Body of pancreas (tissue), 4 donors: ENCODE data around the gene MYH15. TPM values are rescaled to one million over a fixed set of nuclear protein-coding genes. Genes with fewer than 3 reads are reported as not detected.

ENCODE experiments used
- ATAC-seq: fragments of 150-250 bp; one replicate; pipeline ENCODE4 v1.9.1; 2016
- DNase-seq, 4 donors: peaks; one replicate each; pipeline ENCODE4 v3.0.0-alpha.2; 2019
- H3K27ac ChIP-seq, 4 donors: fragments of 200-600 bp; sonication (generic); 1 replicate in 3 of 4; 2 replicates in 1 of 4; pipeline versions ENCODE4 v1.5.1 to v1.6.1; 2016 to 2019; ENCODE audit warnings: mild to moderate bottlenecking in 1 of 4, mixed read lengths in 1 of 4, moderate library complexity in 1 of 4
- H3K27me3 ChIP-seq, 2 donors: fragments of 200-600 bp; sonication (generic); one replicate each; pipeline ENCODE4 v1.6.0; 2016; ENCODE audit warnings: mild to moderate bottlenecking in 1 of 2
- H3K36me3 ChIP-seq, 2 donors: fragments of 200-600 bp; sonication (generic); replicated peaks in 1 of 2; 2 replicates each; pipeline ENCODE4 v1.5.1; 2016; ENCODE audit warnings: low read depth in 2 of 2; ENCODE audit not compliant: insufficient read depth in 1 of 2
- H3K4me1 ChIP-seq: fragments of 200-600 bp; sonication (generic); one replicate; pipeline ENCODE4 v1.6.0; 2016
- H3K4me3 ChIP-seq, 2 donors: fragments of 200-600 bp; sonication (generic); 1 replicate in 1 of 2; 2 replicates in 1 of 2; pipeline ENCODE4 v1.5.1; 2016 to 2019
- H3K9me3 ChIP-seq, 3 donors: fragments of 200-600 bp; sonication (generic); 1 replicate in 2 of 3; 2 replicates in 1 of 3; pipeline ENCODE4 v1.5.1; 2016
- CTCF ChIP-seq, 7 experiments: fragments of 450-650 bp in 4 of 7; fragments of 200-600 bp in 3 of 7; sonication (generic) in 3 of 7; IDR thresholded peaks; one replicate each; pipeline ENCODE4 v1.5.1; 2016 to 2019; ENCODE audit warnings: antibody characterized with exemption in 7 of 7
- POLR2A ChIP-seq, 3 donors: fragments of 450-650 bp; IDR thresholded peaks; one replicate each; pipeline ENCODE4 v1.6.1; 2016; ENCODE audit warnings: antibody characterized with exemption in 3 of 3, mild to moderate bottlenecking in 2 of 3
- WGBS, 2 donors: methylation state at CpG; one replicate each; pipeline ENCODE4 v1.1.5; 2017; 5-methylcytosine and 5-hydroxymethylcytosine counted together
- intact Hi-C: fragments of 100-400 bp; cut with DNase I; formaldehyde crosslinking; loops from one replicate; pipeline ENCODE4 v1.15.1; 2023
- total RNA-seq, 2 donors: library from RNA; depleted of rRNA; stranded (reverse); fragments of >200 nt; gene quantifications; one replicate each; pipeline ENCODE4 v1.1.0, GENCODE V29; 2016

MYH15 gene
- total RNA-seq, 2 donors from 2014 or later: not detected

GRCh38 chr3:108512671-108513070, 2.3 kb upstream of the MYH15 start:
- H3K36me3 ChIP-seq: no peaks in the 10 kb centered on the region
- H3K27me3 ChIP-seq: no peaks in the 10 kb centered on the region
- H3K9me3 ChIP-seq: no peaks in the 10 kb centered on the region
- WGBS, 2 donors: 51 to 57% methylated on average over 2 of the region's 2 CpGs
- intact Hi-C loops: no loop called here
- H3K27ac ChIP-seq: no peak overlapping the region
- no peaks in the 10 kb centered on the region for H3K4me1 ChIP-seq
- H3K4me3 ChIP-seq: no peak overlapping the region
- ATAC-seq: no peak
- TF ChIP-seq POLR2A (IDR thresholded peaks at IDR 0.05) (no peak), CTCF (IDR thresholded peaks at IDR 0.05) (no peak)
- no peak for DNase-seq

- TF ChIP-seq CTCF (IDR thresholded peaks at IDR 0.05) (no peak), POLR2A (IDR thresholded peaks at IDR 0.05) (no peak)
- DNase-seq (no peak), ATAC-seq (no peak)
- no peak overlapping the region for H3K4me3 ChIP-seq
- H3K27me3 ChIP-seq: no peaks in the 10 kb centered on the region
- intact Hi-C loops: no loop called here
- no peaks in the 10 kb centered on the region for H3K4me1 ChIP-seq
- H3K9me3 ChIP-seq: no peaks in the 10 kb centered on the region
- H3K27ac ChIP-seq: no peak overlapping the region
- no peaks in the 10 kb centered on the region for H3K36me3 ChIP-seq
Measured at GRCh38 chr3:108511490-108511889, 1.1 kb upstream of the MYH15 start.

- intact Hi-C loops: no loop called here
- WGBS, 2 donors: 91 to 92% methylated on average over 4 of the region's 4 CpGs
- no peaks in the 10 kb centered on the region for H3K27me3 ChIP-seq
- TF ChIP-seq CTCF (IDR thresholded peaks at IDR 0.05) (no peak), POLR2A (IDR thresholded peaks at IDR 0.05) (no peak)
- no peaks in the 10 kb centered on the region for H3K4me1 ChIP-seq
- ATAC-seq: no peak
- DNase-seq: no peak
- no peaks in the 10 kb centered on the region for H3K36me3 ChIP-seq
- H3K4me3 ChIP-seq: no peak overlapping the region
- no peak overlapping the region for H3K27ac ChIP-seq
- no peaks in the 10 kb centered on the region for H3K9me3 ChIP-seq
Measured at GRCh38 chr3:108511055-108511454, 659 bp upstream of the MYH15 start.

- H3K4me3 ChIP-seq: no peak overlapping the region
Measured at GRCh38 chr3:108509871-108510270, 525 bp downstream of the MYH15 start.

More at GRCh38 chr3:108509871-108510270, 525 bp downstream of the MYH15 start:
- TF ChIP-seq CTCF (IDR thresholded peaks at IDR 0.05): no peak
- no peak for TF ChIP-seq POLR2A (IDR thresholded peaks at IDR 0.05)
- 83 to 87% methylated on average over 2 of the region's 2 CpGs for WGBS, 2 donors
- H3K27ac ChIP-seq: no peak overlapping the region
- no peak for ATAC-seq
- no peaks in the 10 kb centered on the region for H3K36me3 ChIP-seq
- DNase-seq: no peak
- no peaks in the 10 kb centered on the region for H3K27me3 ChIP-seq
- H3K9me3 ChIP-seq: no peaks in the 10 kb centered on the region
- intact Hi-C loops: no loop called here
- H3K4me1 ChIP-seq: no peaks in the 10 kb centered on the region
